HG03457 (cell line): ENCODE data around the gene RBMS3.
"Not testable (repeated sequence)": the region's sequence is repeated elsewhere in the genome, so short reads cannot be mapped to it uniquely, and the experiment has no call there.

Source experiments
- ATAC-seq: cut with Tn5 transposase; IDR thresholded peaks from one replicate; pipeline ENCODE4 v1.9.1; 2021; ENCODE audit warnings: moderate number of reproducible peaks; ENCODE audit not compliant: unreplicated experiment

RBMS3 gene

DNA sequence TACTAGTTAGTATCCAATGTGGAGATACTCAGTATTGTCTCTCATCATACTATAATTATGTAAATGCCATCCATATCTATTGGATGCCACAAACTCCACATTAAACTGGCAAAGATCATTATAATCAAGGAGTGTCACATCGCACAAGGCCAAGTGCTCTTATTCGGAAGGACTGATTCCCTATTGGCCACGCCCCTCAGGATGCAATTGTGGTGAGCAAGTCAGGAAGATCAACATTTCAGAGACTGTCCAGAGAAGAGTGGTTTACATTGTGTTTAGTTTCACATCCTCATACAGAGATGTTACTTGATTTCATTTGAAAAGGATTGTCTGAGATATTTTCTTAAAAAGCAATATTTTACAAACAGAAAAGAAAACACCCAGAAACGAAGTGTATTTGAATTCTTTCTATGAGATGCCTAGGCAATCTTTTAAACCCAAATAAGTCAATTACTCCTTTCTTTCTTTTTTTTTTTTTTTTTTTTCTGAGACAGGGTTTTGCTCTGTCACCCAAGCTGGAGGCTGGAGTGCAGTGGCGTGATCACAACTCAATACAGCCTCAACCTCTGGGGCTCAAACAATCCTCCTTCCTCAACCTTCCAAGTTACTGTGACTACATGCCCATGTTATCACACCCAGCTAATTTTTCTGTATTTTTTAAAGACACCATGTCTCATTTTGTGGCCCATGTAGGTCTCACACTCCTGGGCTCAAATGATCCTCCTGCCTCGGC lies 369.1 kb downstream of the RBMS3 start:
- no peak for ATAC-seq

DNA sequence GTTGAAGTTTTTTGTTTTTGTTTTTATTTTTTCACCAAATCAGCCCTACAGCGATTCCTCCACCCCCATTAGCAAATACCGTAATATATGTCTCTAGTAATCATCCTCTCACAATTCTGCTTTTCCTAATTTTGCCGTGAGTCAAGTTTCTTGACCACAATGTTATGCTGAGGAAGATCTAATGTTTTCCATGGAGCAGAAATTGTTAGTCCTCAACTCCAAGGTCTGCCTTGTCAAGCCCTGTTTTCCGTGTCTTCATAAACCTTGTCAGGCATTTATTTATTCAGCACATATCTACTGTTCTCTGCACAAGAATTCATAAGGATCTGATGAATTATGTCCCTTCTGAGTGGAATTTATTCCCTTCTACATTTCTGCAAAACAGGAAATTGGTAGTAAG lies 372.8 kb downstream of the RBMS3 start:
- no peak for ATAC-seq

DNA sequence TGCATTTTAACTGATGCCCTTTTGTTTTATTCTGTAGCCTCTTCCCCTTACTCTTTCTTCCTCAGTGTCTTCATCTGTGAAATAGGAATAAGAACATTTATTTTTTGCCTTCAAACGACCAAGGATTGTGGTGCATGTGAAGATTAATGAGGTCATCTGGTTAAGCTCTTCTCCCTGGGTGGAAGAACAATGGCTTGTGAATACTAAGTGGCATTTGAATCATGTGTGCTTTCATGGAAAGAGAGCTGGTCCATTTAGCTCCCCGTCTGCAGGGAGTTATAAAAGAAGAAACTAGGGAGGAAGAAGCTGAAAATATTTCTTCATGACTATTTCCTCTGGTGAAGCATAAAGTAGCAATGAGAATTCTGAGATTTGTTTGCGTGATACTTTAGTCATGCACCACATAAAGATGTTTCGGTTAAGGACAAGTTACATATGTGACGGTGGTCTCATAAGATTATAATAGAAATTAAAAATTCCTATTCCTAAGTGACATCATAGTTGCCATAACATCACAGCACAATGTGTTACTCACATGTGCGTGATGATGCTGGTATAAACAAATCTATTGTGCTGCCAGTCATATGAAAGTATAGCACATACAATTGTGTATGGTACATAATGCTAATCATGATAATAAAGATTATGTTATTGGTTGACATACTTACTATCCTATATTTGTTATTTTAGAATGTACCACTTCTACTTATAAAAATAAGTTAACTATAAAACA lies 374.3 kb downstream of the RBMS3 start:
- ATAC-seq, result no peak

DNA sequence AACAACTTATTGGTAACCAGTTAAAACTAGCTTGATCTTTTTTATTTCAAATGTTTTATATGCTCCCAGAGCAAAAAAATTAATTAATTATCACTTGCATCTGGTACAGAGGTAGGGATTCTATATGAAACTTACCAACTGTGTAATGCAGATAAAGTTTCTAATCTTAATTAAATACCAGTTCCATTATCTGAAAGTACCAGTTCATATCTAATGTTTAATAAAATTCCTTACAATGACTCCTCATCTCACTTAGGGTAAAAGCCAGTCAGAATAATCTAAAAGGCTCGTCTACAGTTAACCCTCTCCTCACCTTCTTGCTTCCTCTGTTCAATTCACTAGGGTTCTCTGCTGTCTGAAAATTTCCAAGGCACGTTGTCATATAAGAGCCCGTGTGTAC lies 384.8 kb downstream of the RBMS3 start:
- no peak for ATAC-seq

DNA sequence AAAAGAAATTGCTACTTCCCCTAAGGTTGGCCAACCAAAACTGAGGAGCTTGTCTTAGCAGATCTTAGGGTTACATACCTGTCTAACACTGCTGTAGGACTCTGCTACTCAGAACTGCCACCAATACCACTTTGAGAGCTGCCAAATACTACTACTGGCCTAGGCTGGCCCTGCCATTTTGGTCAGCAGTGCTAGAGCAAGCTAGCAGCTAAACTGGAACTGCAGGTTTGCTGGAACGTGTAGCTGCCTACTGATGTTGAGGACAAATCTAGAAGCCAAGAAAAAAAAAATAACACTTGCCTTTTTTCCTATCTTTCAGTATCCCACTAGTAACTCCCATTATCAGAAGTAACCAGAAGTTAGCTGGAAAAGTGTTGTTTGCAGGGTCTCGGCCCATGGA lies 387.4 kb downstream of the RBMS3 start:
- no peak for ATAC-seq

DNA sequence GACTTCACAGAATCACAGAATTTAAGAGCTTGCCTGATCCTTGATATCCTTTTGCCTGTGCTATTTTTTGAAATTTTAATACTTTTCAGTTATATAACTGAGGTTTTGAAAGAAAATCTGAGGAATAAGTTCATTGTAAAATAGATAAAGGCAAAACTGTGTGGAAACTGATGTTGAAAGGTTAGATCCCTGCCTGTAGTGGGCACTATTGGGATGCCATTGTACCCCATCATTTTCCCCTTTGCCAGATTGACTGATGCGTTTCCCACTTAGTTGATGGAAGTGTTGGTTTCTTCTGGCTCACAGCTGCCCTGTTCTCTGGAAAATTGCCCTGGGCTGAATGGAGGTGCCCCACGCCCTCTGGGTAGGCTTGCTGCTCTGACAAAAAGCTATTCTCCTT lies 387.9 kb downstream of the RBMS3 start:
- ATAC-seq, result no peak

DNA sequence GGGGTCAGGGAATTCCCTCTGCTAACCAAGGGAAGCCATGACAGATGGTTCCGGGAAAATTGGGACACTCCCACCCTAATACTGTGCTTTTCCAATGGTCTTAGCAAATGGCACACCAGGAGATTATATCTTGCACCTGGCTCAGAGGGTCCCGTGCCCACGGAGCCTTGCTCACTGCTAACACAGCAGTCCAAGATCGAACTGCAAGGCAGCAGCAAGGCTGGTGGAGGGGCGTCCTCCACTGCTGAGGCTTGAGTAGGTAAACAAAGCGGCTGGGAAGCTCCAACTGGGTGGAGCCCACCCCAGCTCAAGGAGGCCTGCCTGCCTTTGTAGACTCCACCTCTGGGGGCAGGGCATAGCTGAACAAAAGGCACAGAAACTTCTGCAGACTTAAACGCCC lies 389.6 kb downstream of the RBMS3 start:
- not testable (repeated sequence) for ATAC-seq

DNA sequence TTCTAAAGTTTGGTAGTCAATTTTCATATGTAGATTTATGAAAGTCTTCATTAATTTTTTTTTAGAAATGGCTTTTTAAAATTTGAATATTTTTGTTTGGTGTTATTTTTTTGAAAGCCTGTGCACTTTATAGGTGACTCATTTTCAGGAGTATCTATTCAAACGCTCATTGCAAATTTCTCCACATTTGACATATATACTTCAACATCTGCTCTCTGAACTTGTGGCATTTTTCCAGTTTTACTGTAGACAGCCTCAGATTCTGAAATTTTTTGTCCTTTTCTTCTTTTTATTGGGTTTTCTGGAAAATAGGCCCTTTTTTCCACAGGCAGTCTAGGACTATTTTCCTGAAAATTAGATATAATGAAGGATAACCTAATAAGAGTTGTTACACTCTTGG lies 396.6 kb downstream of the RBMS3 start:
- ATAC-seq, result no peak

DNA sequence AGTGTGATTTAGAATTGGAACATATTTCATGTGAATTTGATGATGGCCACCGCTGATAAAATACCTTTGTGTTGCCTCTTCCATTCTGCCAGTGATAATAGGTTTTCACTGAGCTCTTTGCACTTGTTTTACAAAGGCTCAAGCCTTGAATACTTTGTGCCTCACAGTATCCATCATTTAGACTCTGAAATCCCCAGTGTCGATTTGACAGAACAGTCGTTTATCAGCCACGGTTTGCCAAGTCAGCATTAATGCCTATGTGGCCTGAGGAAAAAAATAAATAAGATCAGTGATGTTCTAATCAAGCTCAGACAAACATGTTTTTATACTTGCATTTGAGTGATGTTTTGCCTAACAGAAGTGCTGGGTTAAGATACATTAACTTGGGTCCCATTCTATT lies 399.1 kb downstream of the RBMS3 start:
- no peak for ATAC-seq

DNA sequence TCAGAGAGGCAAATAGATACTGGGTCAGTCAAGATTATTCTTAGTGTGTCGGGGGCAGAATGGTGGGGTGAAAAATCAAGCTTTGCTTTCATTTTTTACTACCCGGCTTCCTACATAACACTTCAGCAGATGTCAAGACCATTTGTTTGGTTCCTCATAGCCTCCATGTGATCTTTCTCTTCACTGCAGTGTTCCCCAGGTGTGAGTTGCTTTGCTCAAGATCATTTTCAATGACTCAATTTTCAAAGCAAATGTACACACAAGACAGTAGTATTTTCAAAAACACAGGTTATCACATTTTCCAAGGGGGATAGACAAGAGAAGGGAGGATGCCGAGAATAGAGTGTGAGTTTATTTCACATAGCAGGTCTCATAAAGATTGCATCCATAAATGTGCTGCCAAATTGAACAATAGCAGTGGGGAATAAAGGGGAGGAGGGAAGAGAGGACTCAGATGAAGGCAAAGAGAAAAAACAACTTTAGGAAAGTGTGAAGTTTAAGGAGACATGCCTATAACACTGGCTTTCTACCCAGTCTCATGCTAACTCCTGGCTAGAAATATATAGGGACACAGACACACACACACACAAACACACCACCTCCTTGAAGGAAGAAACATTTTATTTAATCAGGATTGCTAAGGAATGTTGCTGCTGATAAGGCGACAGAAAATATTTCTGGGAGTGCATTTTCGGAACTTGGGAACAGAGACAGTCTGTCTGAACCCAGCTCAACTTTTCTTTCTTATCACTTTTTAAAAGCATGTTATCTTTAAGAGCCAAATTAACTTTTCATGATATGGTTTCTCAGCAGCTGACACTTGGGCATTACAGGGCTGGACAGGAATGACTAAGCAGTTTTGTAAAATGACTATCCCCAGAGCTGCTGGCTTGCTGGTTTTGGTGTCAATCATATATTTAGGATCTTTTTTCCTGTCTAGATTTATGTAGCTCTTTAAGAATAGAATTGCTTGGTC lies 402.4 kb downstream of the RBMS3 start:
- peak; percentile 38 for ATAC-seq

DNA sequence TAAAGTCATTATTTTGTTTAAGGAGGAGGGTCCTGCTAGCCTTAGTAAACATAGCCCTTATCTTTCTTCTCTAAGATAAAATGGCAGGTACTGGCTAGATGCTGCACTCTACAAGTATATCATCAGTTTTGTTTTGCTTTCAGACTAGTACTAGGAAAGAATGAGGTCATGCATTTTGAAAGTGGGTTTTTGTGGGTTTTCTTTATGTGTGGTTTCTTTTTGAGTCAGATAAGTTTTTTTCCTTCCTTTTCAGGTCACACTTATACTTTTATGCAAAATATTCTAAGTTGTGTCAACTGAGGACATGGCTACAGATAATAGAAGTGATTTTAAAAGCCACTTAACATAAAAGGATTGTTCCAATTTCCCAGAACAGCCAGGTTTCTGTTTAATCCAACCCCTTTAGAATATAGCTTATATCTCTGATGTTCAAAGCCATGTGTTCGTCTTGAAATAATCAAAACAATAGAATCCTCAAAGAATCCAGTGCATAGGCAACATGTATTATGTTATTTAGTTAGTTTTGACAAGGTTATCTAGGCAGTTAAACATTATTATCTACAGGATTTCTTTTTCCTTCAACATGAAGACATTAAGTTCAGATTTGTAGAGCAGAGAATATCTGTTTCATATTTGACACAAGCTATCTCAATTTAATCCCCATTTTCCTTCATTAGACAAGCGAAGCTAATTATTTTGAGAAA lies 406.2 kb downstream of the RBMS3 start:
- peak; percentile 98 for ATAC-seq

DNA sequence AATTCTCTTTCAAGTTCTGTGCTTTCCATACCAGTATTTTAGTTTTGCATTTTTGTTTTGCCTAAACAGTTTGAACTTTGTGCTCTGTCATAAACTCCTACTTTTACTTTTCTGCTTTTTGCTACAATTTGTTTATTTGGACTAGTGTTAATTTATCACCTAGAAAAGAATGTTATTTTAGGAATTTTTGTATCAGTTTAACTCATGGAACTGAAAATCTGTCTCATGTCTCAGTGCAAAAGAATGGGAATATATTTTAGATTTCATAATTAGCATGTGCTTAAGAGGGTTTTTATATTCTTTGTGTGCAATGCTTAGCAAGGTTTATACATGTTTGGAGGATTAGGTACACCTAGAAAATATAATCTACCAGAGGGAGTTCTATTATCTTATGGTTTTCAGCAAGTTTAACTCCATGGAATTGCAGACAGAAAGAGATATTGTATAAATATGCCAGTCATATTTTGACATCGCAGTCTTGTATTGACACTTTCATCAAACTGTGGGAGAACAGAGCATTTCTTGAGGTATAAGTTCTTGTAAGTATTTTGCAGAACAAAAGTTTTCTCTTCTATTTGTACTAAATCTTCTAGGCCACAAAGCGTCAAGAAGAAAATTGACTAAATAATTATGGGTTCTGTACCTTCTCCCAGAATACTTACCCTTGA lies 409.9 kb downstream of the RBMS3 start:
- ATAC-seq, result no peak

DNA sequence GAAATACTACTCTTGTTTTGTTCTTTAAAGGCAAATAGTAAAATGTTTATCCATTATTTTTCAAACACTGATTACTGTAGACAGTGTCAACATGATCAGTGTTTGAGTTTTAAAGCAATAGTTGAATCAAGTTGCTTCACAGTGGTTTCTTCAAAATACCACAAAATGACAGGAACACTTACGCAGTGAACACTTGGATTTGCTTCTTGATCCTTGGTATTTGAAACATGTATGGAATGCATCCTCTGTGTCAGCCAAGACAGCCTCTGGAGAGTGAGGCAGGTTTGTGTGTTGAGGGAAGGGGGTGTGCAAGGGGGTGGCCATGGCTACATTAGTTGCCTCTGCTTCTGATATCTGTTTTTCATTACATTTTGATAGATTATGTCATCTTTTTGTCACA lies 413.0 kb downstream of the RBMS3 start:
- ATAC-seq, result no peak

DNA sequence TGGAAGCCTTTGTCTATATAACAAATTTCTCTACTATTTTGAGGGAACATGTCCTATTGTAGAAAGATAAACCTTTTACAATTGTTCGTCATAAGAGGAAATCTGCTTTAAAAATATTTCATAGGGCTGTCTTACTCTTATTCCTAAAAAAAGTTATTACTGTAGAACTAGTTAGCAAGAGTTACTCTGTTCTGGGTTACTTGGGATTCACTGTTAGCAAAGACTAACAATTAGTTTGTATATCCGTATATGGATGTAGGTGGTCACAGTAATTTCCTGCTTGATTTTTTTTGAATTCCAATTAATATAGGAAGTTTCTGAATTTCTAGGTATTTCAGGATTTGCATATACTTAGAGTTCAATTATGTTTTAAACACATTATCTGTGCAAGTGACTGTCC lies 413.5 kb downstream of the RBMS3 start:
- no peak for ATAC-seq

DNA sequence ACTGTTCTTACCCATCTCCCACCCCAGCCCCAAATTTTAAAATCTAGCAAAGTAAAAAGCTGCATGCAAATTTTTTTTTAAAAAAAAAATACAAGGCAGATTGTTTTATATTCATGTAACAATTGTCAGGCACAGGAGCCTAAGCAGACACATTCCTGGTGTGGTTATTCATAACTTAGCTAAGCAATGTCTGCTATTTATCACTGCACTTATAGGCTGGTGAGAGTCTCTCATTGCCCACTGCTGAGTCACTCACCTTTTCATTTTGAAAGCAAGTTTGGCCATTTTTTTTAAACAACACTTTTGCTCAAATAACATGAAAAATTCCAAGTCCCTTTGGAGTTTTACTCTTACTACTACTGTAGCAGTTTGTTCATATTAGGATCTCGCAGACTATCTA lies 413.9 kb downstream of the RBMS3 start:
- ATAC-seq, result no peak

DNA sequence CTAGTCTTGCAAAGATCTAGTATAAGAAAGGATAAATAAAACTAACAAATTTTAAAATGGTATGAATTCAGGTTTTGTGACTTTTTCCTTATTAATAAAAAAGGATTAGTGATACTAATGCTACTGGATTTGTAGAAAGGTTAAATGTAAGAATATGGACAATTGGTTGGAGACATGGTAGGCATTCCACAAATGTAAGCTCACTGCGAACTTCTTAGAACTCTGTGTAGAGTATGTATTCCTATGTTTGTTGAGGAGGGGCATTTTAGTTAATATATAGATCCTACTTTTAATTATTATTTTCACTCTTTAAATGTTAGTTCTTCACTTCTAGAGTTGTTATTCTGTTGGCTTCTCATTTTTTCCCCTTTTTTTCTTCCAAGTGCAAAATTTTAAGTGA lies 414.3 kb downstream of the RBMS3 start:
- no peak for ATAC-seq

DNA sequence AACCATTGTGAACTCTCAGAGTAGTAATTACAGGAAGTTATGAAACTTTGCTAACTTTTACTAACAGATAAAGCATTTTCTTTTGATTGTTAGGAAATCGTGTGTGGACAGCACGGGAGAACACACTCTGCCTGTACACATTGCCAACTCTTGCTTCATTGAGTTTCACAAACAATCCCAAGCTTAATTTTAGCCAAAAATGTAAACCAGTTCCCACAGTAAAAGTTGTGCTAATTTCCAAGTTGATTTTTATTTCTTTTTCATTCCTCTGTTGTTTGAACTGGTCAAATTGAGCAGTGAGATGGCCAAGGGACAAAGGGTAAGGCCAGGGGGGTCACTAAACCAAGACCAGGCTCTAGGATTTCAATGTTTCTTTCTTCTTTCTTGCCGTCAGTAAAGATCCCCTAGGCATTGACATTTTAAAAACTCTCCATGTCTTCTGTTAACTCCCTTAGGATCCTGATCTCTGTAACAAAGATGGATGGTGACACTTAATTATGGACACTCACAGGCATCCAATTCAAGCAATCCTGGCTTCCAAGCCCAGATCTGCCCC lies 414.9 kb downstream of the RBMS3 start:
- ATAC-seq, result no peak

DNA sequence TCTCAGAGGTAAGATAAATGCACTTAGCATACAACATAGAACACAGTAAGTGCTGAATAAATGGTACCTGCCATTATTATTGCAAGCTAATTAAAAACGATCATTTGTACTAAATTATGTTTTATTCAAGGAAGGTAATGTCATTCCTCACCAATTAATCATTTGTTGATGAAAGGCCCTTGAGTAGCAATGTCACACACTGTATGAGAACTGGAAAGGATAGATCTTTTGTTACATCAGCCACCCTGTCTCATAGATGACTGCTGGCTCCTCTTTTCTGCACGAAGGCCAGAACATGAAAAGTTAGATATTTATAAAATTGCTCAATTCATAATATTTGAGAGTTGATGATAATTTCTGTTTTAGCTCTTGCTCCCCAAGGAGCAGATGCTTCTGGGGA lies 415.4 kb downstream of the RBMS3 start:
- no peak for ATAC-seq

DNA sequence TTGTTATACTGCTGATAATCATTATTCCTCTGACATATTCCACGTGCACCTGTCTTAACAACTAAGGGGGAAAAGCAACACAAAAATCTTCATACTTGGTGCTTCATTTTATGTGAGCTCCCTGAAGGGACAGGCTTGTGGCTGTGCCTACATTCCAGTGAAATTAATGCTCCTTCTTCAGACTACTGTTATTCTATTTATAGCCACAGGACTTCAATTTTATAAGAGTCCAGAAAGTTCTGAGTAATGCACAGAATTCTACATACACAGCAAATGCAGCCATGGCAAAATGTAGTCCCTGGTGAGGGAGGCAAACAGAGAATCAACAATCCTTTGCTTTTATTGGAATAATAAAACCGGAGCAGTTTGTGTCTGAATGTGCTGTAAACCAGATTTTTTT lies 417.1 kb downstream of the RBMS3 start:
- ATAC-seq, result no peak

DNA sequence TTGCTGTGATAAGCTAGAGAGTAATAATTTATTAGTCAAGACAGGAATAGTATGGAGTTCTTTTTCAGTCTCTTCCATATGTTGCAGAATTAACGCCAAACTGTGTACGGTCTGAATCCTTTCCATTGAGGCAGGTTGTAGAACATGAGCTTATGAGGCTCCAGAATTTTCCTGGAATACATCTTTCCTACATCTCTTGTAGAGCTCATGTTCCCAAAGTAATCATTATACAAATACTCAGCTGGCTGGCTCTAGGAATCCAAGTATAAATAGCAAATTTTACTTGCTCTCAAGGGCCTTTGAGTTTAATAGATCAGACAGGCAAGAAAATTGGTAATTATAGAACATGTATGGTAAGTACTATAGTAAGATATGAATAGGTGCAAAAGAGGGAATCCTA lies 419.4 kb downstream of the RBMS3 start:
- no peak for ATAC-seq
